ELF-1 (cell line): ENCODE results near the gene MTURN.
"Not testable (repeated sequence)": the region's sequence is repeated elsewhere in the genome, so short reads cannot be mapped to it uniquely, and the experiment has no call there.

Experiments used
- DNase-seq: peaks from one replicate; pipeline ENCODE4 v3.0.0-alpha.2; 2016; ENCODE audit warnings: low read depth, low spot score

Gene MTURN

GRCh38 chr7:30134611-30135300 lies at the start of gene MTURN:
MTURN (plus strand) TSS chr7:30134986; CDS start chr7:30135137, 151 bp downstream.
- peak; percentile 87 for DNase-seq

GRCh38 chr7:30086529-30086928 lies 48.3 kb upstream of the MTURN start:
- DNase-seq = no peak

- DNase-seq = no peak
These were observed 47.4 kb upstream of the MTURN start for GRCh38 chr7:30087371-30087770.

GRCh38 chr7:30088362-30088761 lies 46.4 kb upstream of the MTURN start:
- no peak for DNase-seq

- DNase-seq = no peak
These were observed 44.7 kb upstream of the MTURN start for GRCh38 chr7:30090111-30090510.

GRCh38 chr7:30091491-30091912 lies 43.3 kb upstream of the MTURN start:
- DNase-seq = no peak

GRCh38 chr7:30091987-30092386 lies 42.8 kb upstream of the MTURN start:
- DNase-seq = no peak

- peak; percentile 5 for DNase-seq
These were observed 41.3 kb upstream of the MTURN start for GRCh38 chr7:30093420-30093952.

- DNase-seq = not testable (repeated sequence)
These were observed 36.2 kb upstream of the MTURN start for GRCh38 chr7:30098599-30098998.

GRCh38 chr7:30102281-30102680 lies 32.5 kb upstream of the MTURN start:
- DNase-seq = no peak

- no peak for DNase-seq
These were observed 30.6 kb upstream of the MTURN start for GRCh38 chr7:30104157-30104556.

GRCh38 chr7:30112103-30112713 lies 22.6 kb upstream of the MTURN start:
- DNase-seq = no peak

GRCh38 chr7:30113144-30113543 lies 21.6 kb upstream of the MTURN start:
- no peak for DNase-seq

- DNase-seq = no peak
These were observed 20.1 kb upstream of the MTURN start for GRCh38 chr7:30114536-30115238.

GRCh38 chr7:30115709-30116297 lies 19.0 kb upstream of the MTURN start:
- no peak for DNase-seq

- DNase-seq = peak; percentile 53
These were observed 18.0 kb upstream of the MTURN start for GRCh38 chr7:30116771-30117170.

- DNase-seq = no peak
These were observed 16.9 kb upstream of the MTURN start for GRCh38 chr7:30117896-30118295.

GRCh38 chr7:30119890-30120577 lies 14.8 kb upstream of the MTURN start:
- no peak for DNase-seq

- no peak for DNase-seq
These were observed 813 bp upstream of the MTURN start for GRCh38 chr7:30133736-30134610.

- DNase-seq = peak; percentile 43
These were observed 723 bp downstream of the MTURN start for GRCh38 chr7:30135301-30136116.
